ELF-1 (cell line): ENCODE measurements around the gene TMEM131.
"Not testable (repeated sequence)": the region's sequence is repeated elsewhere in the genome, so short reads cannot be mapped to it uniquely, and the experiment has no call there.

Experiments
- DNase-seq: peaks from one replicate; pipeline ENCODE4 v3.0.0-alpha.2; 2016; ENCODE audit warnings: low read depth, low spot score

Gene TMEM131

GRCh38 chr2:97724073-97724410, 271.7 kb downstream of the TMEM131 start:
- DNase-seq = no peak

DNA sequence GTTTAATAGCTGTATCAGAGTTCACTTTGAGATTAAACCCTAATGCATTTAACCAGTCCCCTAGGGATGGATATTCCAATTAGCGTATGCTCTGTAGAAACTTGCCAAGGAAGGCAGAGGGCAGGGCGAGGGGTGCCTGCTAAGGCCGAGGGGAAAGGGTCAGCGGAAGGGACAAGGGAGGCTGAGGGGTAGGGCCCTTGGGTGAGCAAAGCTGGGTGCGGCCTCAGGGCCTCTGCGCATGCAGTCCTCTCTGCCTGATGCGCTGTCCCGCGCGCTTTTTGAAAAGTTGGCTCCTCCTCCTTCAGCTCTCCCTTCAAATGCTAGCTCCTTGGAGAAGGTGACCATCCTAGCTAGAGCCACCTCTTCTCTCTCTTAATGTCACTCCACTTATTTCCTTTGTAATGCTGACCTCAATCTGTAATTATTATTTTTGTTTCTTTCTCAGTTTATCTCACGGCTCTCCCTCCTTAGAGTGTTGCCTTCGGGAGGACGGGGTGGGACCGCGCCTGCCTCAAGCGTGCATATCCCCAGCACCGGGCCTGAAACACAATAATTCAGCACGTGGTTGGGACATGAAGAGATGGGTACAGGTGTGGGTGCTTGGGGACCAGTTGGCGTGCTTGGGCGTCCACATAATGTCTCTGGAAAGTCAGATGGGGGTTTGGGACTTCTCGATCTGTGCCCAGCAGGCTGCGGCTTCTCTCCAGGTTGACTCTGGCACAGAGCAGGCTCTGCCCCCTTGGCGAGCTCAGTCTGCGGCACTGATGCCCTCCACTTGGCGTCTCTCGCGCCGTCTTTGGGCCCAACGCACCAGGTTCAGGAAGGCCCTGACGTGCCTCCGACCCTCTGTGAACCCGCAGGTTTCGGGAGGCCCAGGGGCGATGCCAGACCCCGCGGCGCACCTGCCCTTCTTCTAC, 272.3 kb downstream of the TMEM131 start:
- no peak for DNase-seq

- DNase-seq = no peak
These were observed 273.5 kb downstream of the TMEM131 start for GRCh38 chr2:97722227-97722626.

DNA sequence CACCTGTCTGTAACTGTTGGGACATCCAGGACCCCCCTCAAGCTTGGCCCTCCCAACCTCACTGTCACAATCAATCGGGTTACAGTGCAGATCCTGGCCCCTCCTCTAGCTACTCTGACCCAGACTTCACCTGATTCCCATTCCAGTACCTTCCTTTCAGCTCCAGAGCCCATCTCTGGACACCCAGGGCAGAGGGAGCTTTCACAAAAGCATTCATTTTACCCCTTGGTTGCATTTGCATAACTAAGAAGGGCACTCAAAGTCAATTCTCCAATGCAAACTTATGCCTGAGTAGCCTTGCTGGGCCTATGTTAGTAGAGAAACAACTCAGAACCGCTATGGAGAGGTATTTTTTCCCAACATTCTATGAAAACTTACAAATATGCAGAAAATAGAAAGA, 275.0 kb downstream of the TMEM131 start:
- DNase-seq = no peak

DNA sequence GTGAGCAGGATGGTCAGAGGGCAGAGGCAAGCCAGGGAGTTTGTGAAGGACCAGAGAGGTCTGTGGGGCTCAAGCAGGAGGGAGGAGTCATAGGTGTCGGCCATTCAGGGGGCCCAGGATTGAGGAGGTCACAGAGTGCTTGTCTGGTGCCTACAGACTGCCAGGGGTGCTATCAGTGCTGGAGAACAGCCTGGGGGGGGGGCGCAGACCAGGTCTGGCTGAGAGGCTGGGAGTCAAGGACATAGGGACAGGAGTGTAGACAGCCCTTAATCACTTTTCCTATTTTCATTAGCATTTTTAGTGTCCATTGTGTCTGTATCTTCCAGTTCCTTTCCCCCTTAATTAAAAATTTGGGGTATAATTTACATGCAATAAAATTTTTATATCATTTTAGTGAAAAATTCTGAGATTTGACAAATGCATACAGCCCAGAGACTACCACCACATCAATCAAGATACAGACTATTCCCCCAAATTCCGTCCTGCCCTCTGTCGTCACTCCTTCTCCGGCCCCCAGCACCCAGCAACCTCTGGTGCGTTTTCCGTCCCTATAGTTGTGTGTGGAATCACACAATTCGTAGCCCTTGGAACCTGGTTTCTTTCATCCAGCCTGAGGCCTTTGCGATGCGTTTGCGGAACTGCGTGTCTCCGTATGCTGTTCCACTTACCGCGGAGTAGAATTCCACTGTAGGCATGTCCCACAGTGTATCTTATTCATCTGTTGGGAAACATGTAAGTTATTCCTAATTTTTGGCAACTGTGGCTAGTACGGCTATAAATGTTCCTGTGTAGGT, 276.2 kb downstream of the TMEM131 start:
- DNase-seq = no peak

- no peak for DNase-seq
These were observed 276.8 kb downstream of the TMEM131 start for GRCh38 chr2:97718942-97719341.

GRCh38 chr2:97718051-97718882, 277.5 kb downstream of the TMEM131 start:
- DNase-seq = no peak

- DNase-seq = no peak
These were observed 278.1 kb downstream of the TMEM131 start for GRCh38 chr2:97717613-97717995.

DNA sequence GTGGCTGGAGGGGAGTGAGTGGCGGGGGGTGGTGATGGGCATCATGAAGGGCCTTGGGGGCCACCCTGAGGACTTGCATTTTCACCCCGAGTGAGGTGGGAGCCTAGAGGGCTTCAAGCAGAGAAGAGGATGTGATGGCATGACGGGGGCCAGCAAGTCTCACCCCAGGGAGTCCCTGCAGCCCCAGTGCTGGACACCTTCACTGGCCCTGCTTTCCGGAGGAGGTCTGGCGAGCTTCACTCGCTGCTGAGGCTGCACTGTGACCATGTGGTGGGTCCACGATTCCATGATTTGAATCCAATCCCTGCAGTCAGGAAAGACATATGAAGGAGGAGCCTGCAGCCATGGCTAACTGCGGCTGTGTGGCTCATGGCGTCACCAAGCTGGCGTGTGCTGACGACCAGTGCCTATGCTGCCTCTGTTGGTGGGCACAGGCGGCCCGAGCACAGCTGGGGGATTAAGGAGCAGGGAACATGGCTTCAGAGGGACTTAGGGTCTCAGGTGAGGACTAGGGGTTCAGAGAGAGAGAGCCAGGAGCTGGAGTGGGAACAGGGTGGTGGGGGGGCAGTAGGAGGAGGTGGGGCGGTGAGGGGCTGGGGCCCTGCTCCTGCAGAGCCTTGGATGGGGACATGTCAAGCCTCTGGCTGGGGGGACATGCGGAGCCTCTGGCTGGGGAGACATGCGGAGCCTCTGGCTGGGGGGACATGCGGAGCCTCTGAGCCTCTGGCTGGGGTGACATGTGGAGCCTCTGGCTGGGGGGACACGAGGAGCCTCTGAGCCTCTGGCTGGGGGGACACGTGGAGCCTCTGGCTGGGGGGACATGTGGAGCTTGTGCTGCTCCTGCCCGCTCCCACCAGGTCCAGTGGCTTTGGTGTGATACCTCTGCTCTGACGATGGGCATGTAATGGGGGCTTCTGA, 278.8 kb downstream of the TMEM131 start:
- no peak for DNase-seq

GRCh38 chr2:97715951-97716694, 279.6 kb downstream of the TMEM131 start:
- no peak for DNase-seq

DNA sequence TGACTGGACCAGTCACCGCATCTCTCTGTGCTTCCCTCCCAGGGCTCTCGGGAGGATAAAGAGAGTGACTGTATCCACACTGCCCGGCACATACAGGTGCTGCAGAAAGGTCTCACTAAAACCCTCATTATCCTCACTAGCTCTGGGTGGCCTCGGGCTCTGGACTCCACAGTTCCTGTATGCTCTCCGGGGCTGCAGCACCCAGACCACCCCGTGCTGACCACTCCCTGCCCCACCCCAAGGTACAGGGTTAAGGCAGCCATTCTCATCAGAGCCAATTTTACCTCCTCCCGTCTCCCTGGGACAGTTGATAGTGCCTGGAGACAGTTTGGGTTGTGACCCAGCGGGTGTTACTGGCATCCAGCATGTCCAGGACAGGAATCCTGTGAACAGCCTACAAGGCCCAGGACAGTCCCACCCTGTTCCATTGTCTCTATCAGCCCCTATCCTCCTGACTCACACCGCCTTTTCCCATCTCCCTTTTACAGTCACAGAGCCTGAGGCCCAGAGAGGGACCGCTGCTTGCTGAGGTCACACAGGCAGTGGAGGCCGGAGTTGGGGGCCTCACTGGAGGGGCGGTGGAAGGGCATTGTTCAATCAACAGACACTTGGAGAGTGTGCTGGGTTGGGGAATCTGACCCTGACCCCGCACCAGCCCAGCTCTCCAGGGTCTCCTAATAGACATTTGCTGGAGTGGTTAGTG, 280.6 kb downstream of the TMEM131 start:
- DNase-seq = no peak

- DNase-seq = no peak
These were observed 281.4 kb downstream of the TMEM131 start for GRCh38 chr2:97714084-97714949.

DNA sequence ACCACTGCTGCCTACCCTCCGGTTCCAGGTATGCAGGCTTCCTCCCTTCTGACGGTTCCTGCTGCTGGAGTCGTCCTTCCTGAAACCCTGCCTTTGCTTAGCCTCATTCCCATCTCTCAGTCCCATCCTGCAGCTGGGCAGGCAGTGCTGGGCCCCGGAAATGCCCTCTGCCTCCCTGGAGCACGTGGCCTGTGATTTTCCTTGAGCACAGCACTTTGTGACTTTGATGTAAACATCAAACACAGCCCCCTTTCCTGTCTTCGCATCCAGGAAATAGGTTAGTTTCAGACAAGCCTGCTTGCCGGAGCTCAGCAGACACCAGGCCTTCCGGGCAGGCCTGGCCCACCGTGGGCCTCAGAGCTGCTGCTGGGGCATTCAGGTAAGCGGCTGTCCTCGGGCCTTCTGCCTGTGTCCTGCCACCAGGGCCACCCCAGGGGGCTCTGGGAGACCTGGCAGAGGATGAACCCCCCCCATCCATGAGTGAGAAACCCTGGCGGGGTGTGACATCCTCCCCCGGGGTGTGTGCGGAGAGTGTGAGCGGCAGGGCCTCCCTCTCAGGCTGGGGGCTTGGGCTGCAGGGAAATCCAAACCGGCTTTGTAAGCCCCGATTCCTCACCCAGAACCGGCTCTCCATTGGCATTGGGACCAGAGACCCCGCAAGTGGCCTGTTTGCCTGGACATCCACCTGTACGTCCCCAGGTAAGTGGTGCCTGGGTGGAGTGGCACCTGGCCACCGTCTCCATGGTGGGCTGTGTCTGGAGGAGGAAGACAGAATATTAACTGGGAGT, 282.3 kb downstream of the TMEM131 start, which contains the start of gene ZAP70:
Gene ZAP70, plus strand, starts transcription at position 281 of the 788 bp plus-strand sequence. CDS start 10,461 bp downstream, outside the sequence.
- DNase-seq = peak; percentile 41

- DNase-seq = no peak
These were observed 283.0 kb downstream of the TMEM131 start for GRCh38 chr2:97712693-97713295.

DNA sequence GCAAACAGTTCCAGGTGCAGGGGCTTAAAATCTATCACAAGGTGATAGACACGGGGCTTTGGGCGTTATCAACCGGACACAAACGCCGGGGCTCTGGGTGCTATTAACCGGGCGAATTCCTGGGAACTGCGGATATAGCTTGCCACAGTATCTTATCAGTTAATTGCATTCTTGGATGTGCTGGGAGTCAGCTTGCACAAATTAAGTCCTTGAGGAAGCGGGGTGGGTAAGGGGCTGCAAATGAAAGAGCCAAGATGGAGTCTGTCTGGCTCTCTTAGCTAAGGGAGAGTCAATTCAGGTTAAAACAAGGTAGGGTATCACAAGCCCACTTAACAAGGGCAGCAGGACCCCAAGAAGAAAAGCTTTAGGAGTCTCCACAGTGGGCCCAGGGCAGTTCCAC, 283.6 kb downstream of the TMEM131 start:
- not testable (repeated sequence) for DNase-seq

DNA sequence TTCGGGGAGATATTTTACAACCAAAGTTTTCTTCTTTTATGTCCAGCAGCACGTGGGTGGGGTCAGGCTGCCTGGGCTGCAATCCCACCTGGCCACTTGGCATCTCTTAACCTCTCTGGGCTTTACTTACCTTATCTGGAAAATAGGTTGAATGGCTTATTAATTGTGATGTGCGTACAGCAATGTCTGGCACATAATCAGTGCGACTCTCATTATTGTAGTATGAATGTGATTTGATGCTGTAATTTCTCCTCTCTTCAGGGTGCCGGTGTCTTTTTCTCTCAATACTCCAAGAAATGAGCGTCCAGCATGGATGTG, 284.4 kb downstream of the TMEM131 start:
- no peak for DNase-seq

- DNase-seq = no peak
These were observed 287.1 kb downstream of the TMEM131 start for GRCh38 chr2:97708608-97709007.

DNA sequence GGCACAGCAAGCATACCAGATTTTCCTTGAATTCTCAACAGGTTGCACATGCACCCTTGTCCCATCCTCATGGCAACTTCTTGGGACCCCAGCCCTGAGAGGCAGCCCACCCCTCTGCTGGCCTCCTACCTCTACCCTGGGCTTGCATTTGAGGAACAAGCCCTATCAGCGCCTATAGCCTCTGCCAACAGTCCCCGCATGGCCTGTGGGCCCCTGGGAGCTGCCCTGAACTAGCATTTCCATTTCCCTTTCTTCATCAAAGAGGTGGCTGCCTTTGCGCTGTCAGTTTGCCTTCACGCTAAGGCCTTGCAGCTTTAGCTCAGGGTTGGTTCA, 287.7 kb downstream of the TMEM131 start:
- DNase-seq = no peak
